DMS153 treated with DMSO at 0.1 percent for 48 hours (cell line): ENCODE measurements around the gene BBLN.
"Not testable (repeated sequence)": the region's sequence is repeated elsewhere in the genome, so short reads cannot be mapped to it uniquely, and the experiment has no call there.

ENCODE experiments used
- DNase-seq: peaks from one replicate; lab custom pipeline; 2025; ENCODE audit not compliant: unreplicated experiment; lab: John Stamatoyannopoulos, UW

BBLN gene

GRCh38 chr9:128162215-128163026, 2.4 kb downstream of the BBLN start:
- DNase-seq, result no peak

DNA sequence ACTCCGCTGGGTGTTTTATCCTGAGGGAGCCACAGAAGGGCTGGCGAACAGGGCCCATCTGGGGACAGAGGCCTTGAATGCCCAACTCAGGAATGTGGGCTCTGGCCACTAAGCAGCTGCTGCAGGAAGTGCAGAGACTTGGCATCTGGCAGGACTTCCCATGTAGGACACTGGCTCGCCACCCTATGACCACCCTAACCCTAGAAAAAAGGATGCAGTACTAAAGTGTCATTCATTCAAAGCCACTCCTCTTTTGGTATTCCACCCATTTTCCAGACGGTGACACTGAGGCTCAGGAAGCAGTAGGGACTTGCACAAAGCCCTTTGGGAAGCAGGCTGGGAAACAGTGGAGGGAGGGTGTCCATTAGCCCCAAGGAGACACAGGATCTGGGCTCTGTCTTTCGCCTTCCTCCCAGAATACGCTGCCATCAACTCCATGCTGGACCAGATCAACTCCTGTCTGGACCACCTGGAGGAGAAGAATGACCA, 3.0 kb downstream of the BBLN start:
- no peak for DNase-seq

- no peak for DNase-seq
Observed at GRCh38 chr9:128163523-128164306, 3.6 kb downstream of the BBLN start.

DNA sequence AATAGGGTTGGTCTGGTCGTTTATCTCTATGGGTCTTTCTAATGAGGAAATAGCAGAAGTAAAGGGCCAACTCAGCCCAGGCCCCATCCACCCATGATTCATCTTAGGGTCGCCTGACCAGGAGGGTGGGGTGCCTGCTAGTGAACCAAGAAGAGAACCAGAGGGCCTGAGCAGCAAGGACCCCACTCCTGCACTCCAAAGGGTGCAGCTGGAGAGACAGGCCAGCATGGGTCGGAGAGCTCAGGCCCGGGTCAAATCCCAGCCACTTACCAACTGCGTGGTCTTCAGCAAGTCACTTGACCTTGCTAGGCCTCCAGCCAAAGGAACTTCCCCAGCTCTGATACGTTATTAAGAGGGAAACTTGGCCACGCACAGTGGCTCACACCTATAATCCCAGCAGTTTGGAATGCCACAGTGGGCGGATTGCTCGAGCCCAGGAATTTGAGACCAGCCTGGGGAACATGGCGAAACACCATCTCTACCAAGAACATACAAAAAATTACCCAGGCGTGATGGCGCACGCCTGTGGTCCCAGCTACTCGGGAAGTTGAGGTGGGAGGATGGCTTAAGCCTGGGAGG, 4.3 kb downstream of the BBLN start:
- no peak for DNase-seq

GRCh38 chr9:128166169-128166568, 6.1 kb downstream of the BBLN start:
- no peak for DNase-seq

DNA sequence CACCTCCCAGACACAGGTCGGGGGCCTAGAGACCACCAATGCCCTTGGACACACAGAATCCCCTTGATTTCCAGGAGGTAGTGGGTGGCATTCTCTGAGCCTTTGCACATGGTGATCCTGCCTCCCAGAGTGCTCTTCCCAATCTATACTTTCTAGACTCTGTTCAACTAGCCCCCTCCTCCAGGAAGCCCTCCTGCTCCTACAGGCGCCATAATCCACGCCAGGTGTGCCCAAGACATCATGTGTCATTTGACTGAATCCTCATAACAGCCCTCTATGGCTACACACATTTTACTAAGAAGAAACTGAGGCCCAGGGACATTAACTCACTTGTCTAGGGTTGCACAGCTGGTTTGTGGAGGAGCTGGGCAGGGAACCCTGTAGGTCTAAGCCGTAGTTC, 7.1 kb downstream of the BBLN start:
- no peak for DNase-seq

- no peak for DNase-seq
Observed at GRCh38 chr9:128168731-128169308, 8.8 kb downstream of the BBLN start.

- DNase-seq, result no peak
Observed at GRCh38 chr9:128169492-128169891, 9.4 kb downstream of the BBLN start.

DNA sequence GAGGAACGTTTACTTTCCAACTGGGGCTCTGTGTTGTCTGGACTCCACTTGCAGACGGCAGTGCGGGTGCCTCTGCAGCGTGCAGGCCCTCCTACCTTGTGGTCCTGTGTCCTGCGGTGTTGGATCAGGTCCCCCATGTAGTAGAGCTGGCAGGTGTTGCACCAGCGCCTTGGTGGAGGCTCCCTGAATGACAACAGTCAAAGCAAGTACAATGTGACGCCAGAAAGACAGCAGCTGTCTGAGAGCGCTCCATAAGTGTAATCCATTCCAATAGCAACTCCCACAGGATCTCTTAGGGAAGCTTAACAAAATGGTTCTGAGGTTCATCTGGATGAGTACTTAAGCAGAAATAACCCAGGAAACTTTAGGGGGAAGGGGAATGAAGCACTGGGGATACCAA, 9.9 kb downstream of the BBLN start:
- DNase-seq, result no peak

DNA sequence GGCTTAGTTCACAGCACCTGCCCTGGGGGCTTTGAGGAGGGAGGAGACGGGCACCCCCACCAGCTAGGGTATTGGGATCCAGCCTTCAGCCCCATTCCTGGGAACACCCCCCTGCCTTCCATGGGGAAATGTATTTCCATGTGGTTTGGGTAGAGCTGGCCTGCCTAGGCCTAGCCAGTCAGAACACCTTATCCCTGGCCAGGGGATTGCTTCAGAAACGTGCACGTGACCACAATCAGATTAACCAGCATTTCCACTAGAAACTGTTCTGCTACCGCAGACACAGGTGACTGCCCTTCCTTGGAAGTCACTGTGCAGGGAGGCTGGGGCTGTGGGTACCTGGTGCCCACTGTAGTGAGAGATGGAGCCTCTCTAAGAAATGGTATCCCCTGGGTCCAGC, 14.0 kb downstream of the BBLN start:
- DNase-seq, result no peak

- no peak for DNase-seq
Observed at GRCh38 chr9:128175102-128175563, 15.1 kb downstream of the BBLN start.

- no peak for DNase-seq
Observed at GRCh38 chr9:128175726-128176125, 15.7 kb downstream of the BBLN start.

DNA sequence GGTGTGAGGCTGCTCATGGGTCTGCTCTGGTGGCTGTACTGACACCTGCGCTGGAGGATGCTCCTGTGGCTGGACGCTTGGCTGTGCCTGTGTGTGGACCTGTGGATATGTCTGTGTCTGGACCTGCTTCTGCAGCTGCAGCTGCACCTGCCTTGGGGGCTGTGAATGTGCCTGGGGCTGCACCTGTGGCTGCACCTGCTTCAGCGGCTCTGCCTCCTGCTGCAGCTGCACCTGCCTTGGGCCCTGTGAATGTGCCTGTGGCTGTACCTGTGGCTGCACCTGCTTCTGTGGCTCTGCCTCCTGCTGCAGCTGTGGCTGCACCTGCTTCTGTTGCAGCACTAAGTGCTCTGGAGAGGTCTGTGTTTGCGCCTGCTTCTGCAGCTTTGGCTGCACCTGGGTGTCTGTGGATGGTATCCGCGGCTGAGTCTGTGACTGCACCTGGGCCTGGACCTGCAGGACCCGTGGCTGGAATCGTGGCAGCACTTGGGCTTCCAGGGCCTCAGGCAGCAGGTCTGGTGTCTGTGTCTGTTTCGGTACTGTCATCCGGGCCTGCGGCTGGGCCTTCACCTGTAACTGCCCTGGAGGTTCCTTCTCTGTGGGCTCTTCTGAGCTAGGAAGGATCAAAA, 18.9 kb downstream of the BBLN start:
- no peak for DNase-seq

GRCh38 chr9:128180001-128180400, 19.9 kb downstream of the BBLN start:
- DNase-seq, result no peak

DNA sequence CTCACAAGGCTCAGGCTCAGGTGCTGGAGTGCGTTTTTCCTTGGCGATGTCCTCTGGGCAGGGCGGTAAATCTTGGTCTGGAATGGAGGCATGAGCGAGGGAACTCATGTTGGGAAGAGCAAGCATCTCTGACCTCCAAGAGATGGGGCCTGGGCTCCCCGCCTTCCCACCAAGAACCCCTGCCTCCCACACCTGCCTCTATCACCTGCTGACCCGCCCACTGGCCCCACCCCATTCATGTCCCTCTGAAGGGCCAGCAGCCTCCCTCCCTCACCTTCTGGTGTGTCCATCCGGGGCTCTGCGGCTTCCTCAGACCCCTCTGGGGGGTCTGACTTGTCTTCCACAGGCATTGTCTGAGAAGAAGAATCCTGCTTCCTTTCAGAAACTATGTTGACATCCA, 20.4 kb downstream of the BBLN start:
- DNase-seq, result no peak

- DNase-seq, result not testable (repeated sequence)
Observed at GRCh38 chr9:128181480-128181879, 21.4 kb downstream of the BBLN start.

GRCh38 chr9:128182893-128183588, 23.0 kb downstream of the BBLN start:
- no peak for DNase-seq

- no peak for DNase-seq
Observed at GRCh38 chr9:128185979-128186965, 26.2 kb downstream of the BBLN start.

DNA sequence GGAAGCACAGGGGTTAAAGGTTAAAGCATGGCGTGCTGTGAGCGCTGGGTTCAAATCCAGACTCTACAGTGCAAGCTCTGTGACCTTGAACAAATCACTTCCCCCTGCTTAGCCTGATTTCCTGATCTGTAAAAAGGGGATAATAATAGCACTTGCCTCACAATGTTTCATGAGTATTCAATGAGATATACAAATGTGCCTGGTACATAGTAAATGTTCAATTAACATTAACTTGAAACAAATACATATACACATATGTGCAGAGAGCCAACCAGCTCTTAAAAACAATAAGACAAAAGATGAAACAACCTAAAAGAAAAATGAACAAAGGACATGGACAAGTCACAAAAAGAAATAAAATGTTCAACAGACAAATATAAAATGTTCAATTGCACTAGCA, 27.3 kb downstream of the BBLN start:
- DNase-seq, result no peak
